Spinal cord (tissue), 10 donors: ENCODE measurements around the gene CAMTA2. TPM values are rescaled to one million over a fixed set of nuclear protein-coding genes. Genes with fewer than 3 reads are reported as not detected.

Experiments
- DNase-seq, 6 donors: peaks; one replicate each; pipeline versions ENCODE4 v3.0.0 to v3.0.0-alpha.2; 2013 to 2015; ENCODE audit warnings: low spot score in 6 of 6, low read depth in 4 of 6
- H3K27ac ChIP-seq: one replicate; pipeline ENCODE4 v1.5.1; 2013; ENCODE audit warnings: low read depth, low read length, control low read depth
- H3K27me3 ChIP-seq: one replicate; pipeline ENCODE4 v1.6.1; 2013; ENCODE audit warnings: low read length; ENCODE audit not compliant: control insufficient read depth, insufficient read depth
- H3K36me3 ChIP-seq: one replicate; pipeline ENCODE4 v1.6.1; 2013; ENCODE audit warnings: low read length; ENCODE audit not compliant: control insufficient read depth, insufficient read depth
- H3K4me1 ChIP-seq: one replicate; pipeline ENCODE4 v1.6.1; 2013; ENCODE audit warnings: low read length; ENCODE audit not compliant: control insufficient read depth, insufficient read depth
- H3K4me3 ChIP-seq: one replicate; pipeline ENCODE4 v1.5.1; 2013; ENCODE audit warnings: low read depth, low read length, control low read depth
- H3K9me3 ChIP-seq: one replicate; pipeline ENCODE4 v1.6.1; 2013; ENCODE audit warnings: low read length; ENCODE audit not compliant: control insufficient read depth, insufficient read depth
- WGBS: methylation state at CpG from one replicate; pipeline ENCODE4 v1.1.5; 2013; ENCODE audit warnings: missing lambda C conversion rate; ENCODE audit not compliant: insufficient coverage; 5-methylcytosine and 5-hydroxymethylcytosine counted together
- polyA plus RNA-seq, 2 donors: library from polyadenylated mRNA; unstranded; fragments of 120-200 nt; gene quantifications; one replicate each; pipeline ENCODE4 v1.2.1, GENCODE V29; 2013; ENCODE audit not compliant: insufficient read length in 2 of 2
- total RNA-seq, 2 donors: library from RNA; depleted of rRNA in 1 of 2; stranded (reverse); fragments of 120-200 nt in 1 of 2; fragments of >200 nt in 1 of 2; gene quantifications; one replicate each; pipeline versions ENCODE4 v1.2.3 to v1.2.4, GENCODE V29; 2013 to 2014
- donor health status: healthy.

The CAMTA2 gene
- total and polyA plus RNA-seq, 4 donors: 12.6 to 96.1 (median 52.3) TPM

DNA sequence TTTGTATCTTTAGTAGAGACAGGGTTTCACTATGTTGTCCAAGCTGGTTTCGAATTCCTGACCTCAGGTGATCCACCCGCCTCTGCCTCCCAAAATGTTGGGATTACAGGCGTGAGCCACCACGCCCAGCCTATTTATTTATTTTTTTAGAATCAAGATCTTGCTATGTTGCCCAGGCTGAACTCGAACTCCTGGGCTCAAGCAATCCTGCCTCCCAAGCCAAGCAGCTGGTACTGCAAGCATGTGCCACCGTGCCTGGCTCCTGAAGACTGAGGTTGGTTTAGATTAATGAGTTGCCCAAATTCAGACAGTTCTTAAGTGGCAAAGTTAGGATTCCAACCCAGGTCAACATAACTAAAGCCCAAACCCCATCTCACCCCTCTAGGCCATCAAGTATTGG is 39.8 kb upstream of the CAMTA2 start:
- Histone ChIP-seq H3K9me3 (no peaks in the 10 kb centered on the region), H3K4me3 (no peak overlapping the region), H3K4me1 (peaks cover 7% of the 10 kb centered on the region), H3K36me3 (peaks cover 28% of the 10 kb centered on the region), H3K27ac (no peak overlapping the region), H3K27me3 (no peaks in the 10 kb centered on the region)
- no peak for DNase-seq
- WGBS: 88% methylated on average over 5 of the region's 6 CpGs

DNA sequence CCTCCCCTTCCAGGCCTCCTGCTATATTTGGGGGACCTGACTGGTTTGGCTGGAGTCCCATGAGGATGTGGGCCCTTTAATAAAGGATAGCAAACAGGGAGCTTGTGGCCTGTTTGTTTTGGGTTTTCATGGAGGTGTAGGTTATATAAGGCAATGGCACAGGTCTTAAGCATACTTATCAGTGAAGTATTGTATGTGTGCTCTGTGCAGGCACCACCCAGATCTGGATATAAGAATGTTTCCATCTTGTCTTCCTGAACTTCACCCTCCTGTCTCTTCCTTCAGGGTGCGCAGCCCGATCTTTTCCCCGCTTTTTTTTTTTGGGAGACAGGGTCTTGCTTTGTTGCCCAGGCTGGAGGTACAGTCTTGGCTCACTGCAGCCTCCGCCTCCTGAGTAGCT is 37.1 kb upstream of the CAMTA2 start:
- Histone ChIP-seq H3K4me3 (no peak overlapping the region), H3K9me3 (no peaks in the 10 kb centered on the region), H3K27me3 (no peaks in the 10 kb centered on the region), H3K27ac (no peak overlapping the region), H3K4me1 (no peaks in the 10 kb centered on the region), H3K36me3 (peaks cover 55% of the 10 kb centered on the region)
- DNase-seq: no peak
- 100% methylated on average over 2 of the region's 4 CpGs for WGBS

DNA sequence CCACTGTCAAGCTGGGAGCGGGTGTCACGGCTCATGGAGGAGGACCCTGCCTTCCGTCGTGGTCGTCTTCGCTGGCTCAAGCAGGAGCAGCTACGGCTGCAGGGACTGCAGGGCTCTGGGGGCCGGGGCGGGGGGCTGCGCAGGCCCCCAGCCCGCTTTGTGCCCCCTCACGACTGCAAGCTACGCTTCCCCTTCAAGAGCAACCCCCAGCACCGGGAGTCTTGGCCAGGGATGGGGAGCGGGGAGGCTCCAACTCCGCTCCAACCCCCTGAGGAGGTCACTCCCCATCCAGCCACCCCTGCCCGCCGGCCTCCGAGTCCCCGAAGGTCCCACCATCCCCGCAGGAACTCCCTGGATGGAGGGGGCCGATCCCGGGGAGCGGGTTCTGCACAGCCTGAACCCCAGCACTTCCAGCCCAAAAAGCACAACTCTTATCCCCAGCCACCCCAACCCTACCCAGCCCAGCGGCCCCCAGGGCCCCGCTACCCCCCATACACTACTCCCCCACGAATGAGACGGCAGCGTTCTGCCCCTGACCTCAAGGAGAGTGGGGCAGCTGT is 36.2 kb upstream of the CAMTA2 start:
- Histone ChIP-seq H3K27ac (no peak overlapping the region), H3K9me3 (no peaks in the 10 kb centered on the region), H3K36me3 (peaks cover 63% of the 10 kb centered on the region), H3K4me1 (no peaks in the 10 kb centered on the region), H3K27me3 (no peaks in the 10 kb centered on the region), H3K4me3 (no peak overlapping the region)
- no peak for DNase-seq
- WGBS: 92% methylated on average over 23 of the region's 29 CpGs

GRCh38 chr17:5022171-5022711 is 34.8 kb upstream of the CAMTA2 start:
- WGBS: 95% methylated on average over 27 of the region's 30 CpGs
- peaks cover 73% of the 10 kb centered on the region for H3K36me3 ChIP-seq

DNA sequence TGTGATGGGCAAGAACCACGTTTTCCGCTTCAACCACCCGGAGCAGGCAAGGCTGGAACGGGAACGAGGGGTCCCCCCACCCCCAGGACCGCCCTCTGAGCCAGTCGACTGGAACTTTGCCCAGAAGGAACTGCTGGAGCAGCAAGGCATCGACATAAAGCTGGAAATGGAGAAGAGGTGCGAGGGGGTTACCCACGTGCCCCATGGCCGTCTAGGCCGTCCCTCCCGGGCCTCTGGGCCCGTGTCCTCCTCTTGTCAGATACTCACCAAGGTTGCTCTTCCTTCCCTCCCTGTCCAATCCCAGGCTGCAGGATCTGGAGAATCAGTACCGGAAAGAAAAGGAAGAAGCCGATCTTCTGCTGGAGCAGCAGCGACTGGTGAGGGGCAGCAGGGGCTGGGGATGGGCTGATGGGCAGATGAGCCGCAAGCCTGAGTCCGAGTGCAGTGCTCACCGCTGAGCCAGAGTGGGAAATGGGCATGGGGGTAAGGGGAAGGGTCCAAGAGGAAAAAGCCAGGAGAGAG is 33.1 kb upstream of the CAMTA2 start:
- no peaks in the 10 kb centered on the region for H3K9me3 ChIP-seq
- no peaks in the 10 kb centered on the region for H3K4me1 ChIP-seq
- no peaks in the 10 kb centered on the region for H3K27me3 ChIP-seq
- H3K36me3 ChIP-seq: peaks cover 86% of the 10 kb centered on the region
- no peak overlapping the region for H3K27ac ChIP-seq
- H3K4me3 ChIP-seq: no peak overlapping the region
- DNase-seq: no peak
- WGBS: 94% methylated on average over 12 of the region's 20 CpGs

More at GRCh38 chr17:5022171-5022711, 34.8 kb upstream of the CAMTA2 start:
- H3K27me3 ChIP-seq: no peaks in the 10 kb centered on the region
- no peak overlapping the region for H3K27ac ChIP-seq
- H3K9me3 ChIP-seq: no peaks in the 10 kb centered on the region
- no peak overlapping the region for H3K4me3 ChIP-seq
- no peak for DNase-seq
- no peaks in the 10 kb centered on the region for H3K4me1 ChIP-seq

- no peaks in the 10 kb centered on the region for H3K9me3 ChIP-seq
- no peaks in the 10 kb centered on the region for H3K4me1 ChIP-seq
- no CpG with 5 or more reads among the region's 1 CpG for WGBS
Observed at GRCh38 chr17:5019475-5019956, 32.0 kb upstream of the CAMTA2 start.

GRCh38 chr17:5014357-5014756 is 26.9 kb upstream of the CAMTA2 start:
- H3K27ac ChIP-seq: no peak overlapping the region
- DNase-seq: no peak
- no peak overlapping the region for H3K4me3 ChIP-seq
- no peaks in the 10 kb centered on the region for H3K9me3 ChIP-seq
- H3K36me3 ChIP-seq: peaks cover 81% of the 10 kb centered on the region
- H3K27me3 ChIP-seq: no peaks in the 10 kb centered on the region
- no peaks in the 10 kb centered on the region for H3K4me1 ChIP-seq
- WGBS: 94% methylated on average over 2 of the region's 4 CpGs

More at GRCh38 chr17:5019475-5019956, 32.0 kb upstream of the CAMTA2 start:
- H3K4me3 ChIP-seq: no peak overlapping the region
- peaks cover 89% of the 10 kb centered on the region for H3K36me3 ChIP-seq
- H3K27ac ChIP-seq: no peak overlapping the region
- H3K27me3 ChIP-seq: no peaks in the 10 kb centered on the region
- no peak for DNase-seq

GRCh38 chr17:5011928-5012327 is 24.5 kb upstream of the CAMTA2 start:
- H3K36me3 ChIP-seq: peaks cover 86% of the 10 kb centered on the region
- 79% methylated on average over 6 of the region's 6 CpGs for WGBS
- H3K27ac ChIP-seq: no peak overlapping the region
- DNase-seq: no peak
- H3K9me3 ChIP-seq: no peaks in the 10 kb centered on the region
- H3K4me3 ChIP-seq: no peak overlapping the region
- no peaks in the 10 kb centered on the region for H3K4me1 ChIP-seq
- H3K27me3 ChIP-seq: no peaks in the 10 kb centered on the region

- peaks cover 21% of the 10 kb centered on the region for H3K4me1 ChIP-seq
- 97% methylated on average over 13 of the region's 18 CpGs for WGBS
- H3K27me3 ChIP-seq: no peaks in the 10 kb centered on the region
- H3K9me3 ChIP-seq: no peaks in the 10 kb centered on the region
- no peak overlapping the region for H3K27ac ChIP-seq
- DNase-seq: no peak
- peaks cover 87% of the 10 kb centered on the region for H3K36me3 ChIP-seq
- no peak overlapping the region for H3K4me3 ChIP-seq
Observed at GRCh38 chr17:5003214-5003867, 15.9 kb upstream of the CAMTA2 start.
